Measurements from ENCODE around the gene GPR78. TPM values are rescaled to one million over a fixed set of nuclear protein-coding genes. Genes with fewer than 3 reads are reported as not detected.

Gene GPR78
- polyA plus RNA-seq, 3 donors, result 0.01 TPM; not detected in 2

DNA sequence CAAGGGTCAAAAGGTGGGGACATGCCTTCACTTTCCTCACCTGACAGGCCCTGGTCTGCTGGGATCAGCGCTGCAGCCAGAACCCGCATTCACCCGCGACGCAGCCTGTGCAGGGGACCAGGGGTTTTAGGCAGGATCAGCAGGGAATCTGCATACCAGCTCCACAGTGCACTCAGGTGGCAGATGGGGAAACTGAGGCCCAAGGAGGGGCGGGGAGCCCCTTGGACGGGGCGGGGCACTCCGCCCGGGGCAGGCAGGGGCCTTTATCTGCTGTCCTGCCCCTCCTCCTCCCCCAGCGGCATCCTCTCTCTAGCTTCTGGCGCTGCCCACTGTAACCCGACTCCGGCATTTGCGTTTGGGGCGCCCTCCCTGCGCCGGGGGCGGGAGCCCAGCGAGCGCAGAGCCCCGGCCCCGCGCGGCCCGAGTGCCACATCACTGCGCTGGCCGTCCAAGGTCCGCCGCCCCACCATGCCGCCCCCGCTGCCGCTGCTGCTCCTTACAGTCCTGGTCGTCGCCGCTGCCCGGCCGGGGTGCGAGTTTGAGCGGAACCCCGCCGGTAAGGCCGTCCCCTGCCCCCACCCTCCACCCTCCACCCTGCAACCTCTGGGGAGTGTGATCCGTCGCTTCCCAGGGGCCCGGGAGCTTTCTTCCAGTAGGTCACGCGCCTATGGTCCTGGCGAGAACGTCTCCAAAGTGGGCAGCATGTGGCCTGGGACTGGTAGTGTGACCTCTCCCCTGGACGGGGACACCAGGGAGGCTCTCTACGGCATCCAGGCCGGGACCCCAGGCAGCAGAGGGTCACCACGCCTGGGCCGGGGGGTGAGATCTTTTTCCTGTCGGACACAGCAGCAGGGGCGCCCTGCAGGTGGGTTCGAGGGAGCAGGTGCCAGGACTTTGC is 12.4 kb downstream of the GPR78 start, which contains the start of gene CPZ:
Gene CPZ (plus strand): TSS at position 400 of the 898 bp plus-strand sequence. CDS start 69 bp downstream, at position 469.
- WGBS, 3 donors, result 3 to 5% (median 4%) methylated on average over 55 to 58 of the region's 58 CpGs
- H3K27ac ChIP-seq (ENCODE audit: low read depth, low read length), result no peak within 1 kb of the TSS

DNA sequence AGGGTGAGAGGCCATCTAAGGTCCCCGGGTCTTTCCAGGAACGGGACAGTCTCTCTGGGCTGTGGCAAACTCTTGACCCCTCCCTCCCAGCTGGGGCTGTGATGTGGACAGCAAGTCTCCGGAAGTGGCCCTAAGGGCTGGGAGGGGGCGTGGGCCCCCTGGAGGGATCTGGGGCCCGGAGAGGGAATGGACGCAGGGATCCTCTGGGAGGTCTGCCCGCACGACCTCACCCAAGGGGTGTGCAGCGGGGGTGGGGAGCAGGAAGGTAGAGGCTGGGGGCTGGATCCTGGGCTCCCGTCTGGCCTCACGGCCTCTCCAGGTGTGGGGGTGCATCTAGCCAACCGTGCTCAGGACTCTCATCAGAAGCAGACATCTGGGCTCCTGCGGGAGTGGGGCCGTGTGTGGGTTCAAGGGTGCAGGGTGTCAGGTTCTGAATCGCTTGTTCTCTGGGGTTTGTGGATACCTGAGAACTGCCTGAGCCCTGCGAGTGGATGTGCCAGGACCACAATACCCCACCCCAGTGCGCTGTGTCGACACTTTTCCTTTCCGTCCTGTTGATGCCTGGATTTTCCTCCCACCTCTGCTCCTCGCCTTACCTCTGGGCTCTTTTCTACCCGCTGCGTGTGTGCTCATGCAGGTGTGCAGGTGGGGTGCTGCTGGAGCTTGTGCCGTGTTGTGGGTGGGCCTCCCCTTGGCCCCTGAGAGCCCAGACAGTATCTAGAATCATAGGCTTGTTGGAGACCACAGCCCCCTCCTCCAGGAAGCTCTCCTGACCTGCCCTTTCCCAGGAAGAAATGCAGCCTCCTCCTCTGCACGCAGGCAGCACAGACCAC is 13.3 kb downstream of the GPR78 start:
- 16 to 26% (median 26%) methylated on average over 21 to 24 of the region's 24 CpGs for whole genome bisulfite sequencing, 3 donors
- no peak overlapping the region for H3K27ac ChIP-seq (ENCODE audit: low read depth, low read length)

DNA sequence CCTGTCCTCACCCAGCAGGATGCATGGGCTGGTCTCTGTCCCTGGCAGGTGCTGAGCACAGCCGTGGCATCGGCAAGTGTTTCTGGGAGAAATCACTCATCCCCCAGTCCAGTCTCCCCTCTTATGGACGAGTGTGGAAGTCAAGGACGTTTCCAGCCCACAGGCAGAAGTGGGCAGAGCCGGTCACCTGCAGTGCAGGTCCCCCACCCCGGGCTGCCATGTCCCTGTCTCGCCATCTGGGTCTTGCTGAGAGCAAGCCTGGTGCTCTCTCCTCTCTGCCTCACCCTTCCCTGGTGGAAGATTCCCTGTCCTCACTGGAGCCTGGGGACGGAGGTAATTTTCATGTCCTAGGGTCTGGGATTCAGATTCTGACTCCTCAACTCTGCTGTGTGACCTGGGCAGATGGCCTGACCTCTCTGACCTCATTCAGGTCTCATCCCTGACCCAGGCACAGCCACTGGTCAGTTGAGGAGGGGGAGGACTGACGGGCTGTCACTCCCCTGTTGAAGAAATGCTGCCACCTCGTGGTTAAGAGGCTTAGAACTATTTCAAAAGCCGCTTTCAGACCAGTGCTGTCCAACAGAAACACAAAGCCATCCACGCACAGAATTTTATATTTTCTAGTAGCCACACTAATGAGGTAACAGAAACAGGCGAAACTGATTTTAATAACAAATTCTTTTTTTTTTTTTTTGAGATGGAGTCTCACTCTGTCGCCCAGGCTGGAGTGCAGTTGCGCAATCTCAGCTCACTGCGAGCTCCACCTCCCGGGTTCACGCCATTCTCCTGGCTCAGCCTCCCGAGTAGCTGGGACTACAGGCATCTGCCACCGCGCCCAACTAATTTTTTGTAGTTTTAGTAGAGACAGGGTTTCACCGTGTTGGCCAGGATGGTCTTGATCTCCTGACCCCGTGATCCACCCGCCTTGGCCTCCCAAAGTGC is 14.2 kb downstream of the GPR78 start:
- 41 to 55% (median 48%) methylated on average over 24 of the region's 24 CpGs for WGBS, 3 donors
- no peak overlapping the region for H3K27ac ChIP-seq (ENCODE audit: low read depth, low read length)

DNA sequence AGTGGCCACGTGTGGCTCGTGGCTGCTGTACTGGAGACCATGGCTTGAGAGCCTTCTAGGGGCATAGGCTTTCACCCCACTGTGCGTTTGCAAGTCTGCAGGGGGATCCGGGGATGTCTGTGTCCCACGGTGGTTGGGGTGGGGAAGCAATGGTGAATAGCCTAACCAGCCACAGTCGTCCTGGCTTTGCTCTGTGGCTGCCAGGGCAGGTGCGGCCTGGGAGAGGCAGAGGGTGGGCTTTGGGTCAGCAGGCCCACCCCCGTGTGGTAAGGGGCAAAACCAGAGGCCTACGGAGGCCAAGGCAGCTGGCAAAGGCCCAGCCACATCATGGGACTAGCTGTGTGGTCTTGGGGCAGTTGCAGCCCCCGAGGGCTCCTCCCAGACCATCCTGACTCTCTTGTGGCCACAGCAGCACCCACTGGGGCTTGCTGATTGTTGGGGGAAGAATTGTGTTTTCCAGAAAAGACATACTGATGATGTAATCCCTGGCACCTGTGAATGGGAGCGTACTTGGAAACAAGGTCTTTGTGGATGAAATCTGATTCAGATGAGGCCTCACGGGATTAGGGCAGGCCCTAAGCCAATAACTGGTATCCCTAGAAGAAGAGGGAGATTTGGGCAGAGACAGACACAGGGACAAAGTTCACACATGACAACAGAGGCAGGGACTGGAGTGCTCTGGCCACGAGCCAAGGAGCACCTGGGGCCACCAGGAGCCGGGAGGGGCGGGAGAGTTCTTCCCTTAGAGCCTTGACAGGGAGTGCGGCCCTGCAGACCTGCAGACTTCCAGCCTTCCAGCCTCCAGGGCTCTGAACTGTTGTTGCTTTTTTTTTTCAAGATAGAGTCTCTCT is 15.3 kb downstream of the GPR78 start:
- WGBS, 3 donors, result 58 to 64% (median 64%) methylated on average over 16 of the region's 16 CpGs
- H3K27ac ChIP-seq (ENCODE audit: low read depth, low read length), result no peak overlapping the region

DNA sequence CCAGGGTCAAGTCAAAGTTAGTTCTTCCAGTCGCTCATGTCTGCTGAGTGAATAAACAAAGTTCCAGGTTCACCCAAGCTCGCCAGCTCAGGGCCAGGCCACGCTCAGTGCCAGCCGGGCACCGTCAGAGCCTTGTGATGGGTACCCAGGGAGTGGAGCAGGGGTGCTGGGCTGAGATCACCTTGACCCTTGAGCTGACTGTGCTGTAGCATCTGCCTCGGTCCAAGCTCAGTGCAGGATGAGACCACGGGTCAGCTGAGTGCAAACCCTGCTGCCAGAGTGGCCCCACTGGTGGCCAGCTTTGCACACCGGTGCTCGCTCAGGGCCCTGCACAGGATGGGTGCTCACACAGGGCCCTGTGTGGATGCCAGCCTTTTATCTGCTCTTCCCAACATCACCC is 16.7 kb downstream of the GPR78 start:
- WGBS, 3 donors, result 77 to 82% (median 78%) methylated on average over 9 of the region's 9 CpGs
- no peak overlapping the region for H3K27ac ChIP-seq (ENCODE audit: low read depth, low read length)

DNA sequence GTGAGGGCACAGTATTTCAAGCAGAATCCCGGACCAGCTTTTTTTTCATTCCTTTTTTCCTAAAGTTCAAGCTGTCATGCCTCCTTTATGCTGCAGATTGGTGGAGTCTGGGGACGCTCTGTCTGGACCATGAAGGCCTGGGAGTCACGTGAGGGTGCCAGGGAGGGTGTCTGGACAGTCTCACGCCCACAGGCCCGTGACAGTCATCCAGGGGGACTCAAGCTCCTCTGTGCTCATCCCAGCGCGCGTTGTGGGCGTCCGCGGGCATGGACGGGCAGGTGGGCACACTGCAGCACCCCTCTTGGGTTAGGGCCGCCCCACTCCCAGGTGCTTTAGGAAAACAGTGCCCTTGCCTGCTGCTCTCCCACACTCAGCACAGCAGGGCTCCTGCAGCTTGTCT is 17.1 kb downstream of the GPR78 start:
- 80 to 86% (median 85%) methylated on average over 13 of the region's 13 CpGs for WGBS, 3 donors

DNA sequence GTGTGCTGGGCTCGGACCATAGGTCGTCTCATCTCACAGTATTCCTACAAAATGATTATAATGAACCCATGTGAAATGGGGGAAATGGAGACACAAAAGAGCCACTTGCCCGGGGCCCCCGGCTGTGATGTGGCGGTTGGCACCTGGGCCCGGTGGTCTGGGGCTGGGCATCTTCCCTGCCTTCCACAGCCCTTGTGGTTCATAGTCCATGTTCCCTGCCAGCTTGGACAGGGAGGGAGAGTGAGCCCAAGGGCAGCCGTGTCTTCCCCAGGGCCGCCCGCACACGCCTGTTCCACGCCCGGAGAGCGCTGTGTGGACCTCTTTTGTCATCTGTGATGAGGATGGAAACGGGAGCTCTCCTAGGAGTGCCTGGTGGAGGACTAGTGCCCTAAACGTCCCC is 17.6 kb downstream of the GPR78 start:
- WGBS, 3 donors, result 78 to 81% (median 78%) methylated on average over 13 to 15 of the region's 15 CpGs
- H3K27ac ChIP-seq (ENCODE audit: low read depth, low read length), result no peak overlapping the region

More for the DNA sequence above, 17.1 kb downstream of the GPR78 start:
- H3K27ac ChIP-seq (ENCODE audit: low read depth, low read length), result no peak overlapping the region

DNA sequence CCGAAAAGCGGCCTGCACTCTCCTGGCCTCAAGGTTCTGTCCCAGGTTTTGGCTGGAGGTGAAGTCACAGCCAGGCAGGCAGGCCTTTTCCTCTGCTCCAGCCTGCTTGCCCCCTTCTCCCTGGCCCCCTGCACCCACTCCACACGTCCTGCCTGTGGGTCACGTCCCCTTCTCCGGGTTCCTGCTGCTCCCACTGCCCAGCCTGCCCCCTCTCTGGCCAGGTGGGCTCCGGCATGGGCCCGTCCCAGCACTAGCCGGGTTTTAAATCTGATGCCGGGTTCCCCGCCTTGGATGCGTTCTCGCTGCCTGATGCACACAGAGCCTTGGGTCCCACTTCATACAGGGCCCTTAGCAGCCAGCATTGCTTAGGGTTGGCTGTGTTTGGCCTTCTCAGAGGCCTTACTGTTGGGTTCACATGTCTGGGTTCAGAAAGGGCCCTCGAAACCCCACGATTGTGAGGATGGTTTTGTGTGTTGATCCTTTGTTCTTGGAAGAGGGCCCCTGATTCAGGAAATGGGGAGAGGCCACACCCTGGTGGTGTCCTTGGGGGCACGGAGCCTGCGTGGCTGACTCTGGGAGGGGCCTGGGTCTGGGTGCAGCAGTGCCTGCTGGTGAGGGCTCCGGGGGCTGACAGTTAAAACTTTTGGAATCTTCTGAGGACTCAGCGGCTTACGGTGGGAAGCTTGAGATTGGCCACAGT is 18.3 kb downstream of the GPR78 start:
- 76 to 79% (median 78%) methylated on average over 19 of the region's 19 CpGs for WGBS, 3 donors
- H3K27ac ChIP-seq (ENCODE audit: low read depth, low read length), result no peak overlapping the region

DNA sequence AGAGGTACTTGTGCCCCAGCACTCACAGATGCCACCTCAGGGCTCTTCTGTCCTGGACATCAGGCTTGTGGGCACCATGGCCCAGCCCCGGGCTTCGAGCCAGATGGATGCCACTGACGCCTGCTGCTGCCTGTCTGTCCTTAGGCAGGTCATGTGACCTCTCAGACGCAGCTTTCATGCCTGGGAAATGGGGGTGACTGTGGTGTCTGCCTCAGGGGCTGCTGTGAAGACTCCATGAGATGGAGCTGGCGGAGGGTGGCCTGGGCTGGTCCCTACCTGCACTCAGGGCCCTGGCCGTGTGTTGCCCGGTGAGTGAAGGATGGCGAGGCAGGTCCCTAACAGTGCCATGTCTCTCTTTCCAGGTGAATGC is 18.9 kb downstream of the GPR78 start:
- H3K27ac ChIP-seq (ENCODE audit: low read depth, low read length), result no peak overlapping the region
- 62 to 84% (median 83%) methylated on average over 8 of the region's 8 CpGs for WGBS, 3 donors

DNA sequence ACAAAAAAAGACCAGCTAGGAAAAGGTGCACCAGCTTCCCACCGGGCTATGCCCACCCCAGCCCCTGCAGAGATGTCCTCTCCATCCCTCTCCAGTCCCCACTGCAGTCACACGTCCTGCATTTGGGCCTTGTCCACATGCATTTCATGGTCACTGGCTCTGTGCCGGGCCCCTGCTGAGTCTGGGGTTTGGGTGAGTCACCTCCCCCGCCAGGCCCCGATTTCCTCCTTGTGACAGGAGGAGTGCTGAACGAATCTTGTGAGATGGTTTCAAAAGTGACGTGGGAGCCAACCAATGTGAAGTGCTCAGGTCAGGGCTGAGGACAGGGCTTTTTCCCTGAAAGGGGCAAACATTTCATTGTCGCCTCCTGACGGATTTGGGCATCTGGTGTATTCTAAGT is 19.5 kb downstream of the GPR78 start:
- H3K27ac ChIP-seq (ENCODE audit: low read depth, low read length), result no peak overlapping the region
- 56 to 60% (median 57%) methylated on average over 9 of the region's 9 CpGs for WGBS, 3 donors

DNA sequence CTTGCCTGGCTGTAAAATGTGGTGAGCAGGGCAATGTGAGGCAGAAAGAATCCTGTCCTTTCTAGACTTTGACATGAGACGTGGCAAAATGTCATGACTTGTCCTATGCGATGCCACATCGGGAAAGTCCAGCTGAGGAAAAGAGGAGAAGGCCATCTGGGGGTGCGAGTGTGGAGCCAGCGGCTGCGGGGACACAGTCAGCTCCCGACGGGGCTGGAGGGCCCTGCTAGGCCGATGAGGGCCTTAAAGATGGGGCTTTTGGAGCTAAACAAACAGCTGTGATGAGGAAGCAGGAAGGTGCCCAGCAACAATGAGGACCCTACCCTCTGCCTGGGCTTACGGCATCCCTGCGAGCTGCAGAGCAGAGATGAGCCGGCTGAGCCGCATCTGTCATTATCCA is 20.1 kb downstream of the GPR78 start:
- 82 to 94% (median 85%) methylated on average over 13 of the region's 13 CpGs for WGBS, 3 donors
- H3K27ac ChIP-seq (ENCODE audit: low read depth, low read length), result no peak overlapping the region

DNA sequence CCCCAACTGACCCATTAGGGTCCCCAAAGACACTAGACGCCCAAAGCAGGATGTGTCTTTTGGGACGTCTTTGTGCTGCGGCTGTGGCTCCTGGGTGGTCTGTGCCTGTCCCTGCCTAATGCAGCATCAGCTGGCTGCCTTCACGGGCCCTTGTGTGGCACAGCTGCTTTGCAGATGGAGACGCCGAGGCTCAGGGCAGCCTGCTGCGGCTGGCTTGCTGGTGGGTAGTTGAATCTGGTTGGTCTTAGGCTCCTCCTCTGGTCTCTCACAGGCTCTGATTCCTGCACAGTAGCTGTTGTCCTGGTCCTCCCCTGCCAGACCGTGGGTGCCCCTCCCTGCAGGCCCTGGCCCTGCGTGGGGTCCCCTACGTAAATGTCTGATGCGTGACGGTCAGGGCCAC is 20.5 kb downstream of the GPR78 start:
- H3K27ac ChIP-seq (ENCODE audit: low read depth, low read length), result no peak overlapping the region
- 68 to 86% (median 80%) methylated on average over 12 of the region's 12 CpGs for WGBS, 3 donors

DNA sequence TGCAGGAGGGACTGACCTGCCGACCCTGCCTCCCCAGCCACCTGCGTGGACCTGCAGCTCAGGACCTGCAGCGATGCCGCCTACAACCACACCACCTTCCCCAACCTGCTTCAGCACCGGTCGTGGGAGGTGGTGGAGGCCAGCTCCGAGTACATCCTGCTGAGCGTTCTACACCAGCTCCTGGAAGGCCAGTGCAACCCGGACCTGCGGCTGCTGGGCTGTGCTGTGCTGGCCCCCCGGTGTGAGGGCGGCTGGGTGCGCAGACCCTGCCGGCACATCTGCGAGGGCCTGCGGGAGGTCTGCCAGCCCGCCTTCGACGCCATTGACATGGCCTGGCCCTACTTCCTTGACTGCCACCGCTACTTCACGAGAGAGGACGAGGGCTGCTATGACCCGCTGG is 20.9 kb downstream of the GPR78 start:
- H3K27ac ChIP-seq (ENCODE audit: low read depth, low read length), result no peak overlapping the region
- WGBS, 3 donors, result 83 to 92% (median 88%) methylated on average over 23 of the region's 23 CpGs

DNA sequence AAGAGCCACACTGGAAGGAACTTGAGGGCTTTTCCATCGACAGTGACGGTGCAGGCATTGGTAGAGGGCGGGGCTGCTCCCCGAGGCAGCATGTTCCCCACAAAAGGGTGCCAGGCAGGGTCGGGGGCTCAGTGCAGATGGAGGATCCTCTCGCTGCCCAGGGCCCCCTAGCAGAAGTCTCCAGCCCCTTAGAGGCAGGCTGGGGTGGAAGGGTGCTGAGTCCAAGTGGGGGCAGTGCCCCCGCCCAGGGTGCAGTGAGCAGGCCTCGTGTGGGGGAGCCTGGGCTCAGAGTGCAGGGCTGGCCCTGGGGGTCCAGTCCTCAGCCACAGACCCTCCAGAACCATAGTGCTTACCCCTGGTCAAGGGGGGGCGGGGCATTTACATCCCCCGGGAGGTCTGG is 21.4 kb downstream of the GPR78 start:
- H3K27ac ChIP-seq (ENCODE audit: low read depth, low read length), result no peak overlapping the region
- WGBS, 3 donors, result 74 to 80% (median 79%) methylated on average over 10 of the region's 10 CpGs

DNA sequence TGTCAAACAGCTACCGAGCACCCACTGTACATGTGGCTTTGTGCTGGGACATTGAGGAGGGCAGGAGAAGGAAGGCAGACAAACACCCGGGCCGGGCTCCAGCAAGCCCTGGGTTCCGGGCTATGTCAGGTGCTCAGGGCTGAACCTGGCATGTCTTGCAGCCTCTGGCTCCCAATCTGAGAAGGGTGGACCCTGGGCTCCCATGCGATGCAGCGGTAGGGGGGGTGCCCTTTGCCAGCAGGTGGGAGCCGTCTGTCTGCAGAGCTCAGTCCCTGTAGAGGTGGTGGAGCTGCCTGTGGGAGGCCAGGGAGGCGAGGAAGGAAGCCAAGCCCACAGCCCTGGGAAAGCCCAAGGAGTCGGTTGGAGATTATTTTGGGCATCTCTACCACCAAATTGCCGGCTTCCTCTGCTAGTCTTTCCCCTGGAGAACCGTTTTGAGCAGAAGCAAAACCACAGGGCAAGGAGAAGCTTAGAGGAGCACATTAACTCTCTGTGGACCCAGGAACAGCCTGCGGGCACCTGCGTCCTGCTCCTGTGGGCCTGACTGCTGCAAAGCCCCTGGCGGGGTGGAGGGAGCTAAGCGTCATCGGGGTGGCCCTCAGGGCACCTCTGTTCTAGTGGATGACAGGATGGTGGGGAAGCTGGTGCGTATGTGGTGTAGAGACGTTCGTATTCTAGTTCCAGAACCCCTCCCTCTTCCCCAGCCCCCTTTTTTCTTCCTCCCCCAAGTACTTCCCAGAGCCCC is 22.7 kb downstream of the GPR78 start:
- 57 to 60% (median 58%) methylated on average over 16 to 19 of the region's 19 CpGs for WGBS, 3 donors
- H3K27ac ChIP-seq (ENCODE audit: low read depth, low read length), result no peak overlapping the region

DNA sequence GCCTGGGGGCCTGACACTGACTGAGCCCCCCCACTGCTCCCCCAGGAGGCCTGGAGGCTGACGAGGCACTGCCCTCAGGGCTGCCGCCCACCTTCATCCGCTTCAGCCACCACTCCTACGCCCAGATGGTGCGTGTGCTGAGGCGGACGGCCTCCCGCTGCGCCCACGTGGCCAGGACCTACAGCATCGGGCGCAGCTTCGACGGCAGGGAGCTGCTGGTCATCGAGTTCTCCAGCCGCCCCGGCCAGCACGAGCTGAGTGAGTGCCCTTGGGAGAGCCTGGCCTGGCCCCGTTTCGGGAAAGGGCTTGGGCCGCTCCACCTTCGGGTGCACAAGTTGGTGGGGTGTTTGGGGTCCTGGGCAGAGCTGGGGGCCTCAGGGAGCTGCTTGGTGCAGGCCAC is 23.7 kb downstream of the GPR78 start:
- 80 to 85% (median 85%) methylated on average over 22 of the region's 22 CpGs for WGBS, 3 donors
- no peak overlapping the region for H3K27ac ChIP-seq (ENCODE audit: low read depth, low read length)

All from adipose tissue (tissue), 3 donors.